Vagina (tissue), 2 donors: ENCODE measurements around the gene HOXD12. TPM values are rescaled to one million over a fixed set of nuclear protein-coding genes. Genes with fewer than 3 reads are reported as not detected.

ENCODE experiments used
- DNase-seq, 2 donors: peaks; one replicate each; pipeline ENCODE4 v3.0.0-alpha.2; 2017; ENCODE audit errors: extremely low spot score in 2 of 2
- H3K27ac ChIP-seq: fragments of 200-600 bp; sonication (generic); one replicate; pipeline ENCODE4 v1.5.1; 2019
- H3K27me3 ChIP-seq: fragments of 200-600 bp; sonication (generic); one replicate; pipeline ENCODE4 v1.5.1; 2019
- H3K36me3 ChIP-seq, 2 donors: fragments of 200-600 bp; sonication (generic); one replicate each; pipeline ENCODE4 v1.5.1; 2017 to 2019
- H3K4me1 ChIP-seq: fragments of 200-600 bp; sonication (generic); one replicate; pipeline ENCODE4 v1.5.1; 2019
- H3K4me3 ChIP-seq, 2 donors: fragments of 200-600 bp; sonication (generic); 1 replicate in 1 of 2; 2 replicates in 1 of 2; pipeline ENCODE4 v1.5.1; 2016 to 2019
- H3K9me3 ChIP-seq: fragments of 200-600 bp; sonication (generic); one replicate; pipeline ENCODE4 v1.5.1; 2019
- CTCF ChIP-seq, 3 experiments: fragments of 450-650 bp in 2 of 3; fragments of 200-600 bp in 1 of 3; sonication (generic) in 1 of 3; IDR thresholded peaks; one replicate each; pipeline ENCODE4 v1.5.1; 2017 to 2019; ENCODE audit warnings: antibody characterized with exemption in 3 of 3, mild to moderate bottlenecking in 2 of 3, moderate library complexity in 2 of 3
- POLR2A ChIP-seq, 2 donors: fragments of 450-650 bp; IDR thresholded peaks; one replicate each; pipeline ENCODE4 v1.6.1; 2017; ENCODE audit warnings: antibody characterized with exemption in 2 of 2, mild to moderate bottlenecking in 2 of 2, moderate library complexity in 2 of 2
- POLR2AphosphoS5 ChIP-seq, 2 donors: sonication (generic); formaldehyde crosslinking; IDR thresholded peaks; one replicate each; pipeline ENCODE4 v1.9.0; 2017; ENCODE audit warnings: antibody characterized with exemption in 2 of 2, mild to moderate bottlenecking in 2 of 2, low read depth in 1 of 2; ENCODE audit not compliant: insufficient read depth in 1 of 2
- intact Hi-C: fragments of 100-400 bp; cut with DNase I; formaldehyde crosslinking; loops from one replicate; pipeline ENCODE4 v1.15.1; 2023
- total RNA-seq: library from RNA; depleted of rRNA; stranded (reverse); fragments of >200 nt; gene quantifications from one replicate; pipeline ENCODE4 v1.2.3, GENCODE V29; 2016

The HOXD12 gene
- total RNA-seq, 1 donor from 2014 or later = 1.7 TPM

- intact Hi-C loops = no loop called here
- H3K4me1 ChIP-seq = peaks cover 41% of the 10 kb centered on the region
- no peak for DNase-seq
- H3K27me3 ChIP-seq = no peaks in the 10 kb centered on the region
- TF ChIP-seq POLR2A (IDR thresholded peaks at IDR 0.05) (no peak), POLR2AphosphoS5 (IDR thresholded peaks at IDR 0.05; ENCODE audit: insufficient read depth in 1 of 2, low read depth in 1 of 2) (no peak), CTCF (IDR thresholded peaks at IDR 0.05) (no peak)
- H3K27ac ChIP-seq = peak overlapping the region; percentile 91
- H3K9me3 ChIP-seq = no peaks in the 10 kb centered on the region
- no peaks in the 10 kb centered on the region for H3K36me3 ChIP-seq
- peak overlapping the region; percentile 48 to 54 for H3K4me3 ChIP-seq
These were observed 3.2 kb upstream of the HOXD12 start for GRCh38 chr2:176096243-176096985.

- Histone ChIP-seq H3K9me3 (no peaks in the 10 kb centered on the region), H3K4me3 (peak overlapping the region; percentile 48 to 54), H3K4me1 (peaks cover 36% of the 10 kb centered on the region), H3K27me3 (no peaks in the 10 kb centered on the region), H3K36me3 (no peaks in the 10 kb centered on the region), H3K27ac (peak overlapping the region; percentile 91)
- DNase-seq = no peak
- TF ChIP-seq POLR2A (IDR thresholded peaks at IDR 0.05) = no peak
- peak in 1 of 2 donors; percentile 78 for TF ChIP-seq POLR2AphosphoS5 (IDR thresholded peaks at IDR 0.05; ENCODE audit: insufficient read depth in 1 of 2, low read depth in 1 of 2)
- TF ChIP-seq CTCF (IDR thresholded peaks at IDR 0.05) = peak; percentile 45 to 96 (median 78)
- intact Hi-C loops = no loop called here
These were observed 2.4 kb upstream of the HOXD12 start for GRCh38 chr2:176096986-176097819.

GRCh38 chr2:176097820-176098365, 1.7 kb upstream of the HOXD12 start:
- intact Hi-C loops = no loop called here
- TF ChIP-seq CTCF (IDR thresholded peaks at IDR 0.05) = peak in 1 of 3 experiments; percentile 4
- TF ChIP-seq POLR2A (IDR thresholded peaks at IDR 0.05) = peak in 1 of 2 donors; percentile 42
- TF ChIP-seq POLR2AphosphoS5 (IDR thresholded peaks at IDR 0.05; ENCODE audit: insufficient read depth in 1 of 2, low read depth in 1 of 2) = no peak
- Histone ChIP-seq H3K9me3 (no peaks in the 10 kb centered on the region), H3K4me3 (peak overlapping the region; percentile 48 to 54), H3K27me3 (no peaks in the 10 kb centered on the region), H3K4me1 (peaks cover 39% of the 10 kb centered on the region), H3K36me3 (no peaks in the 10 kb centered on the region), H3K27ac (peak overlapping the region; percentile 91)
- no peak for DNase-seq

GRCh38 chr2:176098366-176099158, 1.0 kb upstream of the HOXD12 start:
- no peaks in the 10 kb centered on the region for H3K36me3 ChIP-seq
- H3K9me3 ChIP-seq = no peaks in the 10 kb centered on the region
- H3K4me3 ChIP-seq = peak overlapping the region; percentile 48 to 54
- H3K4me1 ChIP-seq = peaks cover 46% of the 10 kb centered on the region
- H3K27me3 ChIP-seq = no peaks in the 10 kb centered on the region
- intact Hi-C loops = no loop called here
- H3K27ac ChIP-seq = peak overlapping the region; percentile 91
- TF ChIP-seq POLR2AphosphoS5 (IDR thresholded peaks at IDR 0.05; ENCODE audit: insufficient read depth in 1 of 2, low read depth in 1 of 2) (peak in 1 of 2 donors; percentile 41), POLR2A (IDR thresholded peaks at IDR 0.05) (no peak), CTCF (IDR thresholded peaks at IDR 0.05) (no peak)
- no peak for DNase-seq
